Fibroblast of lung (primary cell): Measurements from ENCODE around the gene ALPK1.

Experiments used
- EZH2 ChIP-seq: IDR thresholded peaks from 2 replicates; pipeline ENCODE4 v1.5.1; 2012; ENCODE audit warnings: low read length, control low read depth, mild to moderate bottlenecking; ENCODE audit errors: missing control alignments
- TF ChIP-seq, protein P1 (sequence below), 2 donors: IDR thresholded peaks in 1 of 2; conservative IDR thresholded peaks in 1 of 2; 1 replicate in 1 of 2; 2 replicates in 1 of 2; pipeline ENCODE4 v1.5.1; 2011 to 2012; ENCODE audit warnings: low read length in 2 of 2, control low read depth in 1 of 2, inconsistent platforms in 1 of 2, low read depth in 1 of 2, mild to moderate bottlenecking in 1 of 2

DNA sequence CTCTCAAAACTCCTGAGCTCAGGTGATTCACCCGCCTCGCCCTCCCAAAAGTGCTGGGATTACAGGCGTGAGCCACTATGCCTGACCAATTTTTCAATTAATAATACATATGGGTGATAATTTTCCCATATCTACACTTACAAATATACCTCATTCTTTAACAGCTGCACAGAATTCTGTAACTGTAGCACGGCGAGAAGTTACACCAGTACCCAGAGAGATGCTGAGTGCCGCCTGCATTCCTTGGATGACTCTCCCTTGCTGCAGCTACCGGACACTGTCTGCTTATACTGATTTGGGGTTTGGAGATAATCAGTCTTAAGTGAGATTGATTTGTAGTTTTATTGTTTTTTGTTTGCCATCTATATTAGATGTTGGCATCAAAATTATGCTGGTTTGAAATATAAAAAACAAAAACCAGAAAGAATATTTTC, 17.3 kb upstream of the ALPK1 start:
- TF ChIP-seq EZH2: no peak
- TF ChIP-seq, protein P1, sequence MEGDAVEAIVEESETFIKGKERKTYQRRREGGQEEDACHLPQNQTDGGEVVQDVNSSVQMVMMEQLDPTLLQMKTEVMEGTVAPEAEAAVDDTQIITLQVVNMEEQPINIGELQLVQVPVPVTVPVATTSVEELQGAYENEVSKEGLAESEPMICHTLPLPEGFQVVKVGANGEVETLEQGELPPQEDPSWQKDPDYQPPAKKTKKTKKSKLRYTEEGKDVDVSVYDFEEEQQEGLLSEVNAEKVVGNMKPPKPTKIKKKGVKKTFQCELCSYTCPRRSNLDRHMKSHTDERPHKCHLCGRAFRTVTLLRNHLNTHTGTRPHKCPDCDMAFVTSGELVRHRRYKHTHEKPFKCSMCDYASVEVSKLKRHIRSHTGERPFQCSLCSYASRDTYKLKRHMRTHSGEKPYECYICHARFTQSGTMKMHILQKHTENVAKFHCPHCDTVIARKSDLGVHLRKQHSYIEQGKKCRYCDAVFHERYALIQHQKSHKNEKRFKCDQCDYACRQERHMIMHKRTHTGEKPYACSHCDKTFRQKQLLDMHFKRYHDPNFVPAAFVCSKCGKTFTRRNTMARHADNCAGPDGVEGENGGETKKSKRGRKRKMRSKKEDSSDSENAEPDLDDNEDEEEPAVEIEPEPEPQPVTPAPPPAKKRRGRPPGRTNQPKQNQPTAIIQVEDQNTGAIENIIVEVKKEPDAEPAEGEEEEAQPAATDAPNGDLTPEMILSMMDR (conservative IDR thresholded peaks at IDR 0.05 in 1 of 2, IDR thresholded peaks at IDR 0.05 in 1 of 2; ENCODE audit: low read depth in 1 of 2, low read length in 2 of 2): no peak
